ENCODE measurements around the gene NME7. TPM values are rescaled to one million over a fixed set of nuclear protein-coding genes. Genes with fewer than 3 reads are reported as not detected.

The NME7 gene
- total RNA-seq, 1 experiment from 2014 or later: 36.5 TPM

GRCh38 chr1:169099561-169099960, 268.0 kb downstream of the NME7 start:
- peaks cover 8% of the 10 kb centered on the region for H3K4me1 Mint-ChIP-seq (ENCODE audit: insufficient read depth, unreplicated experiment)
- ChIA-PET CTCF (interaction anchor here (1.1 kb wide), 1 partner anchor 33 kb away, joined by 4 read pairs; no protein-coding TSS in a partner anchor), POLR2A (interaction anchor here (0.5 kb wide), 1 partner anchor 11 kb away, joined by 3 read pairs; no protein-coding TSS in a partner anchor)
- intact Hi-C loops (cut with micrococcal nuclease): no loop called here
- H3K36me3 Mint-ChIP-seq (ENCODE audit: insufficient read depth, unreplicated experiment): no peaks in the 10 kb centered on the region
- H3K27ac Mint-ChIP-seq (ENCODE audit: low read depth, unreplicated experiment): no peak overlapping the region
- TF ChIP-seq, protein P1, sequence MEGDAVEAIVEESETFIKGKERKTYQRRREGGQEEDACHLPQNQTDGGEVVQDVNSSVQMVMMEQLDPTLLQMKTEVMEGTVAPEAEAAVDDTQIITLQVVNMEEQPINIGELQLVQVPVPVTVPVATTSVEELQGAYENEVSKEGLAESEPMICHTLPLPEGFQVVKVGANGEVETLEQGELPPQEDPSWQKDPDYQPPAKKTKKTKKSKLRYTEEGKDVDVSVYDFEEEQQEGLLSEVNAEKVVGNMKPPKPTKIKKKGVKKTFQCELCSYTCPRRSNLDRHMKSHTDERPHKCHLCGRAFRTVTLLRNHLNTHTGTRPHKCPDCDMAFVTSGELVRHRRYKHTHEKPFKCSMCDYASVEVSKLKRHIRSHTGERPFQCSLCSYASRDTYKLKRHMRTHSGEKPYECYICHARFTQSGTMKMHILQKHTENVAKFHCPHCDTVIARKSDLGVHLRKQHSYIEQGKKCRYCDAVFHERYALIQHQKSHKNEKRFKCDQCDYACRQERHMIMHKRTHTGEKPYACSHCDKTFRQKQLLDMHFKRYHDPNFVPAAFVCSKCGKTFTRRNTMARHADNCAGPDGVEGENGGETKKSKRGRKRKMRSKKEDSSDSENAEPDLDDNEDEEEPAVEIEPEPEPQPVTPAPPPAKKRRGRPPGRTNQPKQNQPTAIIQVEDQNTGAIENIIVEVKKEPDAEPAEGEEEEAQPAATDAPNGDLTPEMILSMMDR (IDR thresholded peaks at IDR 0.05; ENCODE audit: unreplicated experiment): no peak
- H3K27me3 Mint-ChIP-seq (ENCODE audit: insufficient read depth, unreplicated experiment): no peaks in the 10 kb centered on the region
- no peak overlapping the region for H3K4me3 Mint-ChIP-seq (ENCODE audit: unreplicated experiment)
- DNase-seq (ENCODE audit: unreplicated experiment): no peak
- H3K9me3 Mint-ChIP-seq (ENCODE audit: unreplicated experiment): no peaks in the 10 kb centered on the region
- no TSS peak for BruUV-seq (replicated peaks)

GRCh38 chr1:169098380-169098779, 269.2 kb downstream of the NME7 start:
- Mint-ChIP-seq H3K27ac (ENCODE audit: low read depth, unreplicated experiment) (no peak overlapping the region), H3K27me3 (ENCODE audit: insufficient read depth, unreplicated experiment) (no peaks in the 10 kb centered on the region), H3K4me1 (ENCODE audit: insufficient read depth, unreplicated experiment) (peaks cover 8% of the 10 kb centered on the region), H3K36me3 (ENCODE audit: insufficient read depth, unreplicated experiment) (no peaks in the 10 kb centered on the region), H3K4me3 (ENCODE audit: unreplicated experiment) (no peak overlapping the region), H3K9me3 (ENCODE audit: unreplicated experiment) (no peaks in the 10 kb centered on the region)
- intact Hi-C loops (cut with micrococcal nuclease): no loop called here
- no TSS peak for BruUV-seq (replicated peaks)
- CTCF ChIA-PET: interaction anchor here (0.6 to 1.3 kb wide), 2 partner anchors 23 to 466 kb away, joined by 3 to 4 read pairs; no protein-coding TSS in a partner anchor
- POLR2A ChIA-PET: interaction anchor here (0.6 kb wide), 1 partner anchor 79 kb away, joined by 3 read pairs; no protein-coding TSS in a partner anchor
- DNase-seq (ENCODE audit: unreplicated experiment): no peak
- TF ChIP-seq, protein P1 (IDR thresholded peaks at IDR 0.05; ENCODE audit: unreplicated experiment): no peak

- intact Hi-C loops (cut with micrococcal nuclease): no loop called here
- no peaks in the 10 kb centered on the region for H3K9me3 Mint-ChIP-seq (ENCODE audit: unreplicated experiment)
- TF ChIP-seq, protein P1 (IDR thresholded peaks at IDR 0.05; ENCODE audit: unreplicated experiment): no peak
- no peak overlapping the region for H3K4me3 Mint-ChIP-seq (ENCODE audit: unreplicated experiment)
- no peak for DNase-seq (ENCODE audit: unreplicated experiment)
- POLR2A ChIA-PET: interaction anchor here (0.7 to 2.9 kb wide), 4 partner anchors 9 to 262 kb away, joined by 3 to 11 read pairs (median 4); partner anchors contain the start of gene ATP1B1
- H3K27me3 Mint-ChIP-seq (ENCODE audit: insufficient read depth, unreplicated experiment): no peaks in the 10 kb centered on the region
- no peaks in the 10 kb centered on the region for H3K4me1 Mint-ChIP-seq (ENCODE audit: insufficient read depth, unreplicated experiment)
- H3K36me3 Mint-ChIP-seq (ENCODE audit: insufficient read depth, unreplicated experiment): no peaks in the 10 kb centered on the region
- CTCF ChIA-PET: interaction anchor here (0.6 to 3.2 kb wide), 4 partner anchors 13 to 253 kb away, joined by 4 to 12 read pairs (median 4); no protein-coding TSS in a partner anchor
- no peak overlapping the region for H3K27ac Mint-ChIP-seq (ENCODE audit: low read depth, unreplicated experiment)
- BruUV-seq (replicated peaks): no TSS peak
Observed at GRCh38 chr1:169094897-169095569, 272.6 kb downstream of the NME7 start.

- ChIA-PET POLR2A (interaction anchor here (0.6 to 1.2 kb wide), 3 partner anchors 10 to 40 kb away, joined by 3 to 5 read pairs (median 3); no protein-coding TSS in a partner anchor), CTCF (interaction anchor here (1.1 kb wide), 1 partner anchor 17 kb away, joined by 3 read pairs; no protein-coding TSS in a partner anchor)
- TF ChIP-seq, protein P1 (IDR thresholded peaks at IDR 0.05; ENCODE audit: unreplicated experiment): no peak
- no peaks in the 10 kb centered on the region for H3K36me3 Mint-ChIP-seq (ENCODE audit: insufficient read depth, unreplicated experiment)
- H3K9me3 Mint-ChIP-seq (ENCODE audit: unreplicated experiment): no peaks in the 10 kb centered on the region
- BruUV-seq (replicated peaks): no TSS peak
- no peak for DNase-seq (ENCODE audit: unreplicated experiment)
- intact Hi-C loops (cut with micrococcal nuclease): no loop called here
- no peaks in the 10 kb centered on the region for H3K27me3 Mint-ChIP-seq (ENCODE audit: insufficient read depth, unreplicated experiment)
- no peak overlapping the region for H3K4me3 Mint-ChIP-seq (ENCODE audit: unreplicated experiment)
- H3K27ac Mint-ChIP-seq (ENCODE audit: low read depth, unreplicated experiment): no peak overlapping the region
- H3K4me1 Mint-ChIP-seq (ENCODE audit: insufficient read depth, unreplicated experiment): no peaks in the 10 kb centered on the region
Observed at GRCh38 chr1:169092399-169092798, 275.2 kb downstream of the NME7 start.

Data from MCF 10A (cell line).